Measurements from ENCODE around the gene MYO1D. TPM values are rescaled to one million over a fixed set of nuclear protein-coding genes. Genes with fewer than 3 reads are reported as not detected.

MYO1D gene
- total RNA-seq, 1 experiment from 2014 or later, result 29.9 TPM

- H3K9me3 Mint-ChIP-seq, result no peaks in the 10 kb centered on the region
- ChIA-PET POLR2A (no interaction called here), CTCF (no interaction called here)
- no peak overlapping the region for H3K27ac Mint-ChIP-seq
- ATAC-seq (no peak), DNase-seq (ENCODE audit: low spot score) (no peak)
- H3K4me3 Mint-ChIP-seq, result no peak overlapping the region
- TF ChIP-seq PRRX2 (CRISPR knock-in tag; IDR thresholded peaks at IDR 0.05) (no peak), RORB (CRISPR knock-in tag; IDR thresholded peaks at IDR 0.05) (no peak), ERG (CRISPR knock-in tag; IDR thresholded peaks at IDR 0.05) (no peak), NFATC4 (CRISPR knock-in tag; IDR thresholded peaks at IDR 0.05) (no peak), E2F5 (CRISPR knock-in tag; IDR thresholded peaks at IDR 0.05) (no peak), ZNF532 (CRISPR knock-in tag; IDR thresholded peaks at IDR 0.05; ENCODE audit: borderline replicate concordance) (no peak), OVOL2 (CRISPR knock-in tag; IDR thresholded peaks at IDR 0.05; ENCODE audit: borderline replicate concordance) (no peak), ZNF281 (CRISPR knock-in tag; IDR thresholded peaks at IDR 0.05) (no peak), CREM (CRISPR knock-in tag; IDR thresholded peaks at IDR 0.05) (no peak), JAZF1 (CRISPR knock-in tag; IDR thresholded peaks at IDR 0.05) (no peak), ZNF396 (CRISPR knock-in tag; IDR thresholded peaks at IDR 0.05; ENCODE audit: borderline replicate concordance) (no peak), USF2 (CRISPR knock-in tag; IDR thresholded peaks at IDR 0.05) (no peak), ATF3 (CRISPR knock-in tag; conservative IDR thresholded peaks at IDR 0.05) (no peak), ZNF138 (CRISPR knock-in tag; conservative IDR thresholded peaks at IDR 0.05) (no peak), IRF2 (CRISPR knock-in tag; IDR thresholded peaks at IDR 0.05; ENCODE audit: borderline replicate concordance, low read depth) (no peak), E2F1 (CRISPR knock-in tag; IDR thresholded peaks at IDR 0.05) (no peak)
- TF ChIP-seq, protein P1, sequence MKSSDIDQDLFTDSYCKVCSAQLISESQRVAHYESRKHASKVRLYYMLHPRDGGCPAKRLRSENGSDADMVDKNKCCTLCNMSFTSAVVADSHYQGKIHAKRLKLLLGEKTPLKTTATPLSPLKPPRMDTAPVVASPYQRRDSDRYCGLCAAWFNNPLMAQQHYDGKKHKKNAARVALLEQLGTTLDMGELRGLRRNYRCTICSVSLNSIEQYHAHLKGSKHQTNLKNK (CRISPR knock-in tag; IDR thresholded peaks at IDR 0.05), result no peak
- TF ChIP-seq, protein P2, sequence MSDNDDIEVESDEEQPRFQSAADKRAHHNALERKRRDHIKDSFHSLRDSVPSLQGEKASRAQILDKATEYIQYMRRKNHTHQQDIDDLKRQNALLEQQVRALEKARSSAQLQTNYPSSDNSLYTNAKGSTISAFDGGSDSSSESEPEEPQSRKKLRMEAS (CRISPR knock-in tag; IDR thresholded peaks at IDR 0.05), result no peak
- TF ChIP-seq, protein P3, sequence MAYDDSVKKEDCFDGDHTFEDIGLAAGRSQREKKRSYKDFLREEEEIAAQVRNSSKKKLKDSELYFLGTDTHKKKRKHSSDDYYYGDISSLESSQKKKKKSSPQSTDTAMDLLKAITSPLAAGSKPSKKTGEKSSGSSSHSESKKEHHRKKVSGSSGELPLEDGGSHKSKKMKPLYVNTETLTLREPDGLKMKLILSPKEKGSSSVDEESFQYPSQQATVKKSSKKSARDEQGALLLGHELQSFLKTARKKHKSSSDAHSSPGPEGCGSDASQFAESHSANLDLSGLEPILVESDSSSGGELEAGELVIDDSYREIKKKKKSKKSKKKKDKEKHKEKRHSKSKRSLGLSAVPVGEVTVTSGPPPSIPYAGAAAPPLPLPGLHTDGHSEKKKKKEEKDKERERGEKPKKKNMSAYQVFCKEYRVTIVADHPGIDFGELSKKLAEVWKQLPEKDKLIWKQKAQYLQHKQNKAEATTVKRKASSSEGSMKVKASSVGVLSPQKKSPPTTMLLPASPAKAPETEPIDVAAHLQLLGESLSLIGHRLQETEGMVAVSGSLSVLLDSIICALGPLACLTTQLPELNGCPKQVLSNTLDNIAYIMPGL (CRISPR knock-in tag; IDR thresholded peaks at IDR 0.05), result no peak
- no peaks in the 10 kb centered on the region for H3K27me3 Mint-ChIP-seq (ENCODE audit: low read depth)
- no peaks in the 10 kb centered on the region for H3K36me3 Mint-ChIP-seq
- peaks cover 10% of the 10 kb centered on the region for H3K4me1 Mint-ChIP-seq
Observed at GRCh38 chr17:32567086-32567485, 309.8 kb downstream of the MYO1D start.
